SK-N-SH (cell line): Measurements from ENCODE around the gene UAP1L1. TPM values are rescaled to one million over a fixed set of nuclear protein-coding genes. Genes with fewer than 3 reads are reported as not detected.
A peak's percentile ranks its signal among the peaks of the same experiment; 100 is the strongest.

Experiments used
- CTCF ChIA-PET: fragments of 300-600, 350-600 bp; formaldehyde crosslinking; extraction: SDS; loops from one replicate; lab custom pipeline; 2021; lab: Yijun Ruan, JAX
- POLR2A ChIA-PET: fragments of 350-600 bp; sonication (Branson Sonifier 250); formaldehyde crosslinking; extraction: SDS; loops from one replicate; lab custom pipeline; 2020; ENCODE audit warnings: antibody characterized with exemption, inconsistent platforms; lab: Yijun Ruan, JAX
- DNase-seq: peaks from one replicate; pipeline ENCODE4 v3.0.0; 2012
- H2AFZ ChIP-seq: fragments of 200-600 bp; sonication (generic); 2 replicates; pipeline ENCODE4 v1.8.1; 2016; ENCODE audit warnings: antibody characterized with exemption, mild to moderate bottlenecking, low read depth
- H3F3A ChIP-seq: fragments of 200-600 bp; sonication (generic); replicated peaks from 2 replicates; pipeline ENCODE3; 2016; ENCODE audit warnings: antibody characterized with exemption, mild to moderate bottlenecking; ENCODE audit not compliant: insufficient read depth
- H3K27ac ChIP-seq, 2 experiments: fragments of 200-500 bp in 1 of 2; fragments of 200-600 bp in 1 of 2; sonication (Bioruptor generic) in 1 of 2; sonication (generic), shearing (Covaris generic) in 1 of 2; 2 replicates each; pipeline versions ENCODE4 v1.5.1 to v1.6.1; 2014 to 2016; ENCODE audit warnings: low read depth in 2 of 2, inconsistent platforms in 1 of 2, low read length in 1 of 2, mild to moderate bottlenecking in 1 of 2, mixed read lengths in 1 of 2
- H3K27me3 ChIP-seq: fragments of 200-600 bp; sonication (generic), shearing (Covaris generic); 2 replicates; pipeline ENCODE4 v1.6.1; 2016; ENCODE audit warnings: mixed run types; ENCODE audit not compliant: insufficient read depth
- H3K36me3 ChIP-seq, 2 experiments: fragments of 200-500 bp in 1 of 2; fragments of 200-600 bp in 1 of 2; sonication (Bioruptor generic) in 1 of 2; sonication (generic) in 1 of 2; replicated peaks in 1 of 2; 2 replicates each; pipeline versions ENCODE3 to v1.5.1; 2014 to 2016; ENCODE audit warnings: low read length in 1 of 2, mild to moderate bottlenecking in 1 of 2; ENCODE audit not compliant: insufficient read depth in 2 of 2, control insufficient read depth in 1 of 2
- H3K4me1 ChIP-seq, 2 experiments: fragments of 200-500 bp in 1 of 2; fragments of 200-600 bp in 1 of 2; sonication (Bioruptor generic) in 1 of 2; sonication (generic), shearing (Covaris generic) in 1 of 2; 2 replicates each; pipeline versions ENCODE4 v1.5.1 to v1.6.1; 2014 to 2016; ENCODE audit warnings: low read depth in 1 of 2, low read length in 1 of 2, mixed run types in 1 of 2; ENCODE audit not compliant: insufficient read depth in 2 of 2, control insufficient read depth in 1 of 2
- H3K4me2 ChIP-seq: fragments of 200-600 bp; sonication (generic), shearing (Covaris generic); 2 replicates; pipeline ENCODE4 v1.6.1; 2017; ENCODE audit warnings: mixed run types
- H3K4me3 ChIP-seq, 2 experiments: fragments of 200-500 bp in 1 of 2; fragments of 200-600 bp in 1 of 2; sonication (Bioruptor generic) in 1 of 2; sonication (generic), shearing (Covaris generic) in 1 of 2; 2 replicates each; pipeline versions ENCODE4 v1.5.1 to v1.8.1; 2014 to 2016; ENCODE audit warnings: low read depth in 2 of 2, inconsistent platforms in 1 of 2, low read length in 1 of 2, mild to moderate bottlenecking in 1 of 2, mixed read lengths in 1 of 2, moderate library complexity in 1 of 2
- H3K79me2 ChIP-seq: fragments of 200-600 bp; sonication (generic); 2 replicates; pipeline ENCODE4 v1.8.1; 2017; ENCODE audit warnings: mild to moderate bottlenecking; ENCODE audit not compliant: insufficient read depth
- H3K9ac ChIP-seq: fragments of 200-600 bp; sonication (generic); 2 replicates; pipeline ENCODE4 v1.6.1; 2017; ENCODE audit warnings: mixed run types
- H3K9me2 ChIP-seq: fragments of 200-600 bp; sonication (generic); 2 replicates; pipeline ENCODE4 v1.6.1; 2017; ENCODE audit warnings: mixed run types
- H3K9me3 ChIP-seq: fragments of 200-600 bp; sonication (generic); 2 replicates; pipeline ENCODE4 v1.6.1; 2017; ENCODE audit warnings: mixed run types, mild to moderate bottlenecking, moderate library complexity
- H4K20me1 ChIP-seq: fragments of 200-600 bp; sonication (generic); 2 replicates; pipeline ENCODE4 v1.6.1; 2017; ENCODE audit warnings: mild to moderate bottlenecking, mixed run types; ENCODE audit not compliant: insufficient read depth
- CHD2 ChIP-seq: fragments of 150-350 bp; IDR thresholded peaks from 2 replicates; pipeline ENCODE4 v1.6.1; 2018; ENCODE audit warnings: low read length; ENCODE audit not compliant: partially characterized antibody
- CTCF ChIP-seq: fragments of 200-600 bp; sonication (generic); IDR thresholded peaks from 2 replicates; pipeline ENCODE4 v1.6.1; 2017; ENCODE audit warnings: antibody characterized with exemption, mild to moderate bottlenecking, moderate library complexity
- ELF1 ChIP-seq: IDR thresholded peaks from 2 replicates; pipeline ENCODE4 v1.4.0; 2012
- EP300 ChIP-seq, 2 experiments: IDR thresholded peaks; 2 replicates each; pipeline versions ENCODE4 v1.4.0 to v1.6.1; 2012; ENCODE audit warnings: borderline replicate concordance in 1 of 2, low read depth in 1 of 2, low read length in 1 of 2
- FOSL2 ChIP-seq: IDR thresholded peaks from 2 replicates; pipeline ENCODE4 v1.4.0; 2012; ENCODE audit warnings: low read depth, mild to moderate bottlenecking, moderate library complexity, borderline replicate concordance
- FOXJ3 ChIP-seq: sonication (generic); formaldehyde crosslinking; IDR thresholded peaks from 2 replicates; pipeline ENCODE4 v1.5.1; 2020; ENCODE audit warnings: mild to moderate bottlenecking, missing genetic modification reagents
- GATA2 ChIP-seq: sonication (generic); formaldehyde crosslinking; IDR thresholded peaks from 2 replicates; pipeline ENCODE4 v1.5.0; 2020; ENCODE audit warnings: mild to moderate bottlenecking, missing genetic modification reagents
- JUND ChIP-seq: IDR thresholded peaks from 2 replicates; pipeline ENCODE4 v1.4.0; 2012
- MEF2A ChIP-seq: IDR thresholded peaks from 2 replicates; pipeline ENCODE4 v1.4.0; 2012; ENCODE audit warnings: low read depth, borderline replicate concordance
- NRF1 ChIP-seq: IDR thresholded peaks from 2 replicates; pipeline ENCODE4 v1.6.1; 2012; ENCODE audit warnings: low read depth, mild to moderate bottlenecking, low read length
- POLR2AphosphoS5 ChIP-seq: IDR thresholded peaks from 2 replicates; pipeline ENCODE4 v1.6.1; 2012; ENCODE audit warnings: low read depth, low read length
- RAD21 ChIP-seq: IDR thresholded peaks from 2 replicates; pipeline ENCODE4 v1.6.1; 2012; ENCODE audit warnings: mild to moderate bottlenecking, low read length
- RCOR1 ChIP-seq: fragments of 150-350 bp; IDR thresholded peaks from 2 replicates; pipeline ENCODE4 v1.6.1; 2017; ENCODE audit warnings: antibody characterized with exemption, low read length
- TAF1 ChIP-seq: IDR thresholded peaks from 2 replicates; pipeline ENCODE4 v1.6.1; 2012; ENCODE audit warnings: low read depth, mild to moderate bottlenecking, low read length, moderate library complexity, borderline replicate concordance
- TEAD4 ChIP-seq: IDR thresholded peaks from 2 replicates; pipeline ENCODE4 v1.4.0; 2012; ENCODE audit warnings: mild to moderate bottlenecking, borderline replicate concordance; ENCODE audit not compliant: insufficient read depth
- ZBTB33 ChIP-seq: IDR thresholded peaks from 2 replicates; pipeline ENCODE4 v1.4.0; 2012; ENCODE audit warnings: low read depth, borderline replicate concordance
- WGBS: methylation state at CpG from one replicate; pipeline ENCODE4 v1.1.6; 2017; ENCODE audit warnings: low lambda C conversion rate; 5-methylcytosine and 5-hydroxymethylcytosine counted together
- polyA plus RNA-seq, 3 experiments: library from polyadenylated mRNA; depleted of rRNA; stranded (reverse); fragments of >200 nt; gene quantifications; 2 replicates each; pipeline ENCODE4 v1.2.3, GENCODE V29; 2012
- TF ChIP-seq, protein P1 (sequence below): IDR thresholded peaks from 2 replicates; pipeline ENCODE4 v1.4.0; 2012; ENCODE audit warnings: low read depth
- TF ChIP-seq, protein P2 (sequence below): IDR thresholded peaks from 2 replicates; pipeline ENCODE4; 2012
- TF ChIP-seq, protein P3 (sequence below): fragments of 150-350 bp; IDR thresholded peaks from 2 replicates; pipeline ENCODE4 v1.6.1; 2017; ENCODE audit warnings: antibody characterized with exemption, low read length, low read depth, borderline replicate concordance
- TF ChIP-seq, protein P4 (sequence below): IDR thresholded peaks from 2 replicates; pipeline ENCODE4 v1.4.0; 2012; ENCODE audit warnings: low read depth, borderline replicate concordance

UAP1L1 gene
- polyA plus RNA-seq, 1 of the 3 experiments (the other 2 are of a cell fraction), result 5.6 TPM

- TF ChIP-seq JUND (no peak), TAF1 (no peak)
These were observed 43.1 kb upstream of the UAP1L1 start (continued) for GRCh38 chr9:137034039-137034708.

- no peak overlapping the region for H2AFZ ChIP-seq
- H4K20me1 ChIP-seq, result no peaks in the 10 kb centered on the region
- peak; percentile 93 for DNase-seq
- no peaks in the 10 kb centered on the region for H3K79me2 ChIP-seq
- peak overlapping the region in 1 of 2 experiments; percentile 39; a peak in 1 of 4 replicates for H3K27ac ChIP-seq
- H3K4me1 ChIP-seq, result peaks cover 0 to 21% of the 10 kb centered on the region in 2 experiments; a peak in 1 of 4 replicates
- 25% methylated on average over 13 of the region's 24 CpGs for WGBS
- no peaks in the 10 kb centered on the region for H3K9me2 ChIP-seq
- H3K36me3 ChIP-seq, result peaks cover 0 to 16% of the 10 kb centered on the region in 2 experiments
- H3K4me2 ChIP-seq, result peak overlapping the region; percentile 8; the same call in 1 of the 2 replicates
- ChIA-PET CTCF (interaction anchor here (0.6 to 15.1 kb wide), 50 partner anchors 10 to 274 kb away, joined by 3 to 350 read pairs (median 5); partner anchors contain the start of genes AJM1, C8G, CCDC183 and CLIC3), POLR2A (interaction anchor here (1.5 to 1.9 kb wide), 3 partner anchors 10 to 87 kb away, joined by 6 to 13 read pairs (median 8); partner anchors contain the start of gene NPDC1)
- no peaks in the 10 kb centered on the region for H3K27me3 ChIP-seq
- H3K9ac ChIP-seq, result no peak overlapping the region
- H3F3A ChIP-seq, result peaks cover 4% of the 10 kb centered on the region
- no peaks in the 10 kb centered on the region for H3K9me3 ChIP-seq
- H3K4me3 ChIP-seq, result peak overlapping the region in 1 of 2 experiments; percentile 20; a peak in 1 of 4 replicates
- TF ChIP-seq, protein P1, sequence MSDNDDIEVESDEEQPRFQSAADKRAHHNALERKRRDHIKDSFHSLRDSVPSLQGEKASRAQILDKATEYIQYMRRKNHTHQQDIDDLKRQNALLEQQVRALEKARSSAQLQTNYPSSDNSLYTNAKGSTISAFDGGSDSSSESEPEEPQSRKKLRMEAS, result no peak
- TF ChIP-seq, protein P2, sequence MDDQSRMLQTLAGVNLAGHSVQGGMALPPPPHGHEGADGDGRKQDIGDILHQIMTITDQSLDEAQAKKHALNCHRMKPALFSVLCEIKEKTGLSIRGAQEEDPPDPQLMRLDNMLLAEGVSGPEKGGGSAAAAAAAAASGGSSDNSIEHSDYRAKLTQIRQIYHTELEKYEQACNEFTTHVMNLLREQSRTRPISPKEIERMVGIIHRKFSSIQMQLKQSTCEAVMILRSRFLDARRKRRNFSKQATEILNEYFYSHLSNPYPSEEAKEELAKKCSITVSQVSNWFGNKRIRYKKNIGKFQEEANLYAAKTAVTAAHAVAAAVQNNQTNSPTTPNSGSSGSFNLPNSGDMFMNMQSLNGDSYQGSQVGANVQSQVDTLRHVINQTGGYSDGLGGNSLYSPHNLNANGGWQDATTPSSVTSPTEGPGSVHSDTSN, result no peak
- no peak for TF ChIP-seq ELF1
- TF ChIP-seq, protein P3, sequence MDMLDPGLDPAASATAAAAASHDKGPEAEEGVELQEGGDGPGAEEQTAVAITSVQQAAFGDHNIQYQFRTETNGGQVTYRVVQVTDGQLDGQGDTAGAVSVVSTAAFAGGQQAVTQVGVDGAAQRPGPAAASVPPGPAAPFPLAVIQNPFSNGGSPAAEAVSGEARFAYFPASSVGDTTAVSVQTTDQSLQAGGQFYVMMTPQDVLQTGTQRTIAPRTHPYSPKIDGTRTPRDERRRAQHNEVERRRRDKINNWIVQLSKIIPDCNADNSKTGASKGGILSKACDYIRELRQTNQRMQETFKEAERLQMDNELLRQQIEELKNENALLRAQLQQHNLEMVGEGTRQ, result no peak
- no peak for TF ChIP-seq JUND
- TF ChIP-seq MEF2A, result no peak
- TF ChIP-seq, protein P4, sequence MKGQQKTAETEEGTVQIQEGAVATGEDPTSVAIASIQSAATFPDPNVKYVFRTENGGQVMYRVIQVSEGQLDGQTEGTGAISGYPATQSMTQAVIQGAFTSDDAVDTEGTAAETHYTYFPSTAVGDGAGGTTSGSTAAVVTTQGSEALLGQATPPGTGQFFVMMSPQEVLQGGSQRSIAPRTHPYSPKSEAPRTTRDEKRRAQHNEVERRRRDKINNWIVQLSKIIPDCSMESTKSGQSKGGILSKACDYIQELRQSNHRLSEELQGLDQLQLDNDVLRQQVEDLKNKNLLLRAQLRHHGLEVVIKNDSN, result no peak
- TF ChIP-seq EP300 (IDR thresholded peaks at IDR 0.05; ENCODE audit: borderline replicate concordance in 1 of 2, low read depth in 1 of 2, low read length in 1 of 2), result no peak
- TF ChIP-seq NRF1, result no peak
- TF ChIP-seq FOXJ3, result 0 out of 2 replicates have a peak, but pooled peaks have one; percentile 21
- TF ChIP-seq GATA2 (CRISPR knock-in tag), result no peak
- no peak for TF ChIP-seq TAF1
- TF ChIP-seq RCOR1, result peak; percentile 35; the same call in 1 of the 2 replicates
- peak; percentile 85 for TF ChIP-seq RAD21
- TF ChIP-seq CHD2, result no peak
- TF ChIP-seq ZBTB33, result no peak
- TF ChIP-seq FOSL2, result no peak
- no peak for TF ChIP-seq POLR2AphosphoS5
- peak; percentile 81 for TF ChIP-seq CTCF
- no peak for TF ChIP-seq TEAD4
These were observed 42.4 kb upstream of the UAP1L1 start for GRCh38 chr9:137034709-137035506.
